Measurements from ENCODE around the gene NGFR. TPM values are rescaled to one million over a fixed set of nuclear protein-coding genes. Genes with fewer than 3 reads are reported as not detected.

NGFR gene
- total RNA-seq, 4 donors from 2014 or later, result 3.3 to 19.8 (median 8.2) TPM

DNA sequence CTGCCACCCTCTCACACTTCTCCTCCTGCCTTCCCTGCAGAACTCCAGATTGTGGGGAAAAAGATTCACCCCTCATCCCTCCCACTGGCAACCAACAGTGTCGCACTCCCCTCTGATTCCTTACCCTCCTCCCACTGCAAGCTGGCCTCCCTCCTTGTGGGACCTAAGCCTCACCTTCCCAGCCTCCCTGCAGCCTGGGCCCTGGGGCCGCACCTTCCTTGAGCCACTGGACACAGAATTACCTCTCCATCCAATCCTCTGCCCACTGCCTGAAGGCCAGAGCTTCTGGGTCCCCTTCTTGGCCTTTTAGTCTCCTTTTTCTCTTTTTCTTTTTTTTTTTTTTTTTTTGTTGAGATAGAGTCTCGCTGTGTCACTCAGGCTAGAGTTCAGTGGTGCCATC, 33.9 kb downstream of the NGFR start:
- no peaks in the 10 kb centered on the region for H3K9me3 ChIP-seq
- DNase-seq, result no peak
- intact Hi-C loops (cut with DNase I; ENCODE audit: low total_unique reads), result no loop called here
- H3K27ac ChIP-seq, result no peak overlapping the region
- H3K27me3 ChIP-seq, result peaks cover 36% of the 10 kb centered on the region
- 76 to 100% methylated on average over 1 to 3 of the region's 3 CpGs for WGBS, 2 donors (ENCODE audit: low coverage in 1 of 2)
- TF ChIP-seq EP300 (IDR thresholded peaks at IDR 0.05; ENCODE audit: low read depth) (no peak), POLR2AphosphoS5 (IDR thresholded peaks at IDR 0.05) (no peak), POLR2A (IDR thresholded peaks at IDR 0.05) (no peak)
- TF ChIP-seq, protein P1, sequence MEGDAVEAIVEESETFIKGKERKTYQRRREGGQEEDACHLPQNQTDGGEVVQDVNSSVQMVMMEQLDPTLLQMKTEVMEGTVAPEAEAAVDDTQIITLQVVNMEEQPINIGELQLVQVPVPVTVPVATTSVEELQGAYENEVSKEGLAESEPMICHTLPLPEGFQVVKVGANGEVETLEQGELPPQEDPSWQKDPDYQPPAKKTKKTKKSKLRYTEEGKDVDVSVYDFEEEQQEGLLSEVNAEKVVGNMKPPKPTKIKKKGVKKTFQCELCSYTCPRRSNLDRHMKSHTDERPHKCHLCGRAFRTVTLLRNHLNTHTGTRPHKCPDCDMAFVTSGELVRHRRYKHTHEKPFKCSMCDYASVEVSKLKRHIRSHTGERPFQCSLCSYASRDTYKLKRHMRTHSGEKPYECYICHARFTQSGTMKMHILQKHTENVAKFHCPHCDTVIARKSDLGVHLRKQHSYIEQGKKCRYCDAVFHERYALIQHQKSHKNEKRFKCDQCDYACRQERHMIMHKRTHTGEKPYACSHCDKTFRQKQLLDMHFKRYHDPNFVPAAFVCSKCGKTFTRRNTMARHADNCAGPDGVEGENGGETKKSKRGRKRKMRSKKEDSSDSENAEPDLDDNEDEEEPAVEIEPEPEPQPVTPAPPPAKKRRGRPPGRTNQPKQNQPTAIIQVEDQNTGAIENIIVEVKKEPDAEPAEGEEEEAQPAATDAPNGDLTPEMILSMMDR (IDR thresholded peaks at IDR 0.05), result no peak
- H3K4me3 ChIP-seq, result no peak overlapping the region
- no peaks in the 10 kb centered on the region for H3K4me1 ChIP-seq
- H3K36me3 ChIP-seq, result no peaks in the 10 kb centered on the region
- in situ Hi-C loops (cut with MboI; ENCODE audit: low pct_ligation_motif_present in 1 of 4, low pct_unique_long_range_greater_than_20kb in 1 of 4, low sequenced_read_pairs in 3 of 4), result no loop called here

DNA sequence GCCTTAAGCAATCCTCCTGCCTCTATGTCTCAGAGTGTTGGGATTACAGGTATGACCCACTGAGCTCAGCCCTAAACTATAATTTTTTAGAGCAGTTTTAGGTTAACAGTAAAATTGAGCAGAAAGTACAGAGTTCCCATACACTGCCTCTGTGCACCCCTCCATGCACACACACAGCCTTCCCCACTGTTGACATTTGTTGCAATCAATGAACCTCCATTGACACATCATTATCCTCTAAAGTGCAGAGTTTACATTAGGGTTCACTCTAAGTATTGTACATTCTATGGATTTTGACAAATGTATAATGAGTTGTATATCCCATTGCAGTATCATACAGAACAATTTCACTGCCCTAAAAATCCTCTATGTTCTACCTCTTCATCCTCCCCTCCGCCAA, 35.0 kb downstream of the NGFR start:
- intact Hi-C loops (cut with DNase I; ENCODE audit: low total_unique reads), result no loop called here
- in situ Hi-C loops (cut with MboI; ENCODE audit: low pct_ligation_motif_present in 1 of 4, low pct_unique_long_range_greater_than_20kb in 1 of 4, low sequenced_read_pairs in 3 of 4), result no loop called here

DNA sequence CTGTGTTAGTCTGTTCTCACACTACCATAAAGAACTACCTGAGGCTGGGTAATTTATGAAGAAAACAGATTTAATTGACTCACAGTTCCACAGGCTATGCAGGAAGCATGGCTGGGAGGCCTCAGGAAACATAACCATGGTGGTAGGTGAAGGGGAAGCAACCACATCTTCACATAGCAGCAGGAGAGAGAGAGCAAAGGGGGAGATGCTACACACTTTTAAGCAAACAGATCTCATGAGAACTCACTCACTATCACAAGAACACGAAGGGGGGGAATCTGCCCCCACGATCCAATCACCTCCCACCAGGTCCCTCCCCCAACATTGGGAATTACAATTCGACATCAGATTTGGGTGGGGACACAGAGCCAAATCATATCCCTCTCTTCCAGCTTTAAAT, 48.8 kb downstream of the NGFR start:
- in situ Hi-C loops (cut with MboI; ENCODE audit: low pct_ligation_motif_present in 1 of 4, low pct_unique_long_range_greater_than_20kb in 1 of 4, low sequenced_read_pairs in 3 of 4), result no loop called here
- no peak for DNase-seq
- WGBS, 2 donors (ENCODE audit: low coverage in 1 of 2), result 82% methylated on average over 3 of the region's 3 CpGs; no CpG with 5 or more reads in 1 of the 2 donors

More for the DNA sequence above, 35.0 kb downstream of the NGFR start:
- DNase-seq, result no peak
- no peaks in the 10 kb centered on the region for H3K9me3 ChIP-seq
- no peak overlapping the region for H3K27ac ChIP-seq
- H3K27me3 ChIP-seq, result peaks cover 41% of the 10 kb centered on the region
- TF ChIP-seq POLR2AphosphoS5 (IDR thresholded peaks at IDR 0.05) (no peak), POLR2A (IDR thresholded peaks at IDR 0.05) (no peak), EP300 (IDR thresholded peaks at IDR 0.05; ENCODE audit: low read depth) (no peak)
- TF ChIP-seq, protein P1 (IDR thresholded peaks at IDR 0.05), result no peak
- H3K4me3 ChIP-seq, result no peak overlapping the region
- WGBS, 2 donors (ENCODE audit: low coverage in 1 of 2), result 92 to 100% methylated on average over 1 of the region's 1 CpG
- H3K4me1 ChIP-seq, result no peaks in the 10 kb centered on the region
- H3K36me3 ChIP-seq, result no peaks in the 10 kb centered on the region

DNA sequence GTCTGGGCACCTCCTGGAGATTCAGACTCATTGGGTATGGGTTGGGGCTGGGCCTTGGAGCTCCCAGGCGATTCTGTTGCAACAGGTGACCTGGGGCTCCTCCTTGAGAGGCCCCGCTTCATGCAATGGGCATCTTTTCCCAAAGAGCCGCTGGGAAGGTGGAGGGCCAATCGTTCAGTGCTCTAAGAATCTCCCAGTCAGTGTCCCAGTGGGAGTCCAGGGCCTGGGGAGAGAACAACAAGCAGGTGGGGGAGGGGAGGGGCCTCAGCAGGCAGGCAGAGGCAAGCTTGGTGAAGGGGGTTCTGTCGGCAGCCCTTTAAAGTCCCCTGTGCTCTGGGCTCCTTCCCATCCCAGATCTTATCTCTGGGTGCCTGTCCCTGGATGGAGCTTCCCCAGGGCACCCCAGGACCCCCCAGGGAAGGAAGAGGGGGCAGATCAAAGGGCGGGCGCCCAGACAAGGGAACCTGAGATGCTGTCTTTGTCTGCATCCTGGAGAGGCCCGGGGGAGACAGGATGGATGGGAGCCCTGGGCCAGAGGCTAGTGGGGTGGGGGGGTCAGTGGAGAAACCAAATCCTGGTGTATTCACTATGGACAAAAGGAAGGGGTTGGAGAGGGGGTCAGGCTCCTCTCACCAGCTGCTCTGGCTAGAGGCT, 50.0 kb downstream of the NGFR start:
- Histone ChIP-seq H3K4me3 (no peak overlapping the region), H3K36me3 (no peaks in the 10 kb centered on the region), H3K9me3 (no peaks in the 10 kb centered on the region), H3K27ac (no peak overlapping the region), H3K4me1 (no peaks in the 10 kb centered on the region), H3K27me3 (no peaks in the 10 kb centered on the region)
- 78% methylated on average over 8 of the region's 8 CpGs; no CpG with 5 or more reads in 1 of the 2 donors for WGBS, 2 donors (ENCODE audit: low coverage in 1 of 2)
- TF ChIP-seq, protein P1 (IDR thresholded peaks at IDR 0.05), result no peak
- TF ChIP-seq EP300 (IDR thresholded peaks at IDR 0.05; ENCODE audit: low read depth) (no peak), POLR2AphosphoS5 (IDR thresholded peaks at IDR 0.05) (no peak), POLR2A (IDR thresholded peaks at IDR 0.05) (no peak)
- intact Hi-C loops (cut with DNase I; ENCODE audit: low total_unique reads), result no loop called here
- in situ Hi-C loops (cut with MboI; ENCODE audit: low pct_ligation_motif_present in 1 of 4, low pct_unique_long_range_greater_than_20kb in 1 of 4, low sequenced_read_pairs in 3 of 4), result no loop called here
- no peak for DNase-seq

More for the DNA sequence above, 48.8 kb downstream of the NGFR start:
- no peak overlapping the region for H3K4me3 ChIP-seq
- TF ChIP-seq, protein P1 (IDR thresholded peaks at IDR 0.05), result no peak
- TF ChIP-seq EP300 (IDR thresholded peaks at IDR 0.05; ENCODE audit: low read depth), result no peak
- TF ChIP-seq POLR2A (IDR thresholded peaks at IDR 0.05), result no peak
- TF ChIP-seq POLR2AphosphoS5 (IDR thresholded peaks at IDR 0.05), result no peak
- H3K36me3 ChIP-seq, result no peaks in the 10 kb centered on the region
- no peaks in the 10 kb centered on the region for H3K9me3 ChIP-seq
- no peaks in the 10 kb centered on the region for H3K4me1 ChIP-seq
- no peak overlapping the region for H3K27ac ChIP-seq
- no peaks in the 10 kb centered on the region for H3K27me3 ChIP-seq
- intact Hi-C loops (cut with DNase I; ENCODE audit: low total_unique reads), result no loop called here

Measured in transverse colon (tissue), 4 donors.